Neural cell (in vitro differentiated cells): Measurements from ENCODE around the gene KRTAP22-2. TPM values are rescaled to one million over a fixed set of nuclear protein-coding genes. Genes with fewer than 3 reads are reported as not detected.

Source experiments
- H2AFZ ChIP-seq: fragments of 200-600, 300-800 bp; sonication (generic), shearing (Covaris generic); 2 replicates; pipeline ENCODE4 v1.6.0; 2014; ENCODE audit warnings: low read depth, mild to moderate bottlenecking, antibody characterized with exemption, low read length, moderate library complexity
- H3F3A ChIP-seq: fragments of 200-600 bp; shearing (Covaris generic); 2 replicates; pipeline ENCODE4 v1.6.1; 2016; ENCODE audit warnings: mild to moderate bottlenecking, moderate library complexity, mixed read lengths, antibody characterized with exemption, low read length; ENCODE audit not compliant: insufficient read depth, poor library complexity, severe bottlenecking
- H3K27ac ChIP-seq: fragments of 200-600, 300-800 bp; sonication (generic), shearing (Covaris generic); 2 replicates; pipeline ENCODE4 v1.5.1; 2014; ENCODE audit warnings: mild to moderate bottlenecking, low read length, moderate library complexity
- H3K27me3 ChIP-seq: fragments of 300-800, 200-600 bp; sonication (generic), shearing (Covaris generic); 2 replicates; pipeline ENCODE4 v1.6.0; 2014; ENCODE audit warnings: mild to moderate bottlenecking, low read depth, low read length, moderate library complexity; ENCODE audit not compliant: insufficient read depth
- H3K36me3 ChIP-seq: fragments of 300-800, 200-600 bp; sonication (generic), shearing (Covaris generic); 2 replicates; pipeline ENCODE4 v1.5.1; 2014; ENCODE audit warnings: mild to moderate bottlenecking, antibody characterized with exemption, low read length, moderate library complexity; ENCODE audit not compliant: insufficient read depth
- H3K4me2 ChIP-seq: fragments of 300-800, 200-600 bp; sonication (generic), shearing (Covaris generic); 2 replicates; pipeline ENCODE4 v1.6.0; 2014; ENCODE audit warnings: mild to moderate bottlenecking, low read length
- H3K4me3 ChIP-seq: fragments of 300-800, 200-600 bp; sonication (generic), shearing (Covaris generic); 2 replicates; pipeline ENCODE4 v1.5.1; 2014; ENCODE audit warnings: mild to moderate bottlenecking, low read length, moderate library complexity
- H3K79me2 ChIP-seq: fragments of 200-600 bp; shearing (Covaris generic); replicated peaks from 2 replicates; pipeline ENCODE4 v1.6.0; 2014; ENCODE audit warnings: mild to moderate bottlenecking, low read length, moderate library complexity; ENCODE audit not compliant: insufficient read depth
- H3K9ac ChIP-seq: fragments of 300-800, 200-600 bp; sonication (generic), shearing (Covaris generic); 2 replicates; pipeline ENCODE4 v1.6.1; 2016; ENCODE audit warnings: mild to moderate bottlenecking, low read length, mixed read lengths
- H3K9me2 ChIP-seq: fragments of 200-600 bp; shearing (Covaris generic); 2 replicates; pipeline ENCODE4 v1.6.1; 2016; ENCODE audit warnings: mild to moderate bottlenecking, low read length, mixed read lengths; ENCODE audit not compliant: insufficient read depth
- H3K9me3 ChIP-seq: fragments of 200-600, 300-800 bp; sonication (generic), shearing (Covaris generic); 2 replicates; pipeline ENCODE4 v1.6.1; 2016; ENCODE audit warnings: mild to moderate bottlenecking, mixed run types, low read length, moderate library complexity, mixed read lengths
- H4K20me1 ChIP-seq: fragments of 200-600 bp; shearing (Covaris generic); 2 replicates; pipeline ENCODE4 v1.6.1; 2016; ENCODE audit warnings: mild to moderate bottlenecking, mixed run types; ENCODE audit not compliant: insufficient read depth
- CTCF ChIP-seq: fragments of 450-650 bp; IDR thresholded peaks from 2 replicates; pipeline ENCODE4 v1.5.1; 2014; ENCODE audit warnings: antibody characterized with exemption, mild to moderate bottlenecking, moderate library complexity; ENCODE audit not compliant: poor library complexity, severe bottlenecking
- EP300 ChIP-seq: fragments of 450-650 bp; conservative IDR thresholded peaks from 2 replicates; pipeline ENCODE4 v1.6.1; 2014; ENCODE audit warnings: antibody characterized with exemption, mild to moderate bottlenecking, moderate library complexity; ENCODE audit not compliant: poor library complexity, severe bottlenecking
- EZH2 ChIP-seq: fragments of 200-600, 300-800 bp; shearing (Covaris generic), sonication (generic); IDR thresholded peaks from 2 replicates; pipeline ENCODE4 v1.6.1; 2014; ENCODE audit warnings: antibody characterized with exemption, low read length, borderline replicate concordance, mild to moderate bottlenecking; ENCODE audit not compliant: insufficient read depth, poor library complexity, severe bottlenecking
- MXI1 ChIP-seq: fragments of 450-650 bp; conservative IDR thresholded peaks from 2 replicates; pipeline ENCODE4 v1.6.1; 2014; ENCODE audit warnings: antibody characterized with exemption, mild to moderate bottlenecking; ENCODE audit not compliant: poor library complexity, severe bottlenecking
- POLR2AphosphoS5 ChIP-seq: IDR thresholded peaks from 2 replicates; pipeline ENCODE4 v1.6.1; 2012
- RAD21 ChIP-seq: fragments of 450-650 bp; conservative IDR thresholded peaks from 2 replicates; pipeline ENCODE4 v1.6.1; 2014; ENCODE audit warnings: antibody characterized with exemption, mild to moderate bottlenecking, moderate library complexity
- REST ChIP-seq: IDR thresholded peaks from 2 replicates; pipeline ENCODE4 v1.6.1; 2012; ENCODE audit warnings: borderline replicate concordance
- SMC3 ChIP-seq: fragments of 450-650 bp; conservative IDR thresholded peaks from 2 replicates; pipeline ENCODE4 v1.6.1; 2014; ENCODE audit warnings: antibody characterized with exemption, mild to moderate bottlenecking, moderate library complexity; ENCODE audit not compliant: poor library complexity
- TAF1 ChIP-seq: IDR thresholded peaks from 2 replicates; pipeline ENCODE4 v1.6.1; 2012; ENCODE audit warnings: low read depth
- polyA plus RNA-seq: library from polyadenylated mRNA; depleted of rRNA; stranded (reverse); fragments of >200 nt; gene quantifications from 2 replicates; pipeline ENCODE4 v1.2.3, GENCODE V29; 2014

KRTAP22-2 gene
- polyA plus RNA-seq, 1 donor from 2014 or later, result not detected

- TF ChIP-seq CTCF (no peak), SMC3 (no peak), REST (no peak), RAD21 (no peak), EP300 (no peak), EZH2 (no peak)
- Histone ChIP-seq H3F3A (no peaks in the 10 kb centered on the region), H3K4me2 (no peak overlapping the region), H2AFZ (no peak overlapping the region), H3K27ac (no peak overlapping the region), H3K4me3 (no peak overlapping the region), H3K9me2 (no peaks in the 10 kb centered on the region), H3K9ac (no peak overlapping the region), H3K36me3 (no peaks in the 10 kb centered on the region), H3K9me3 (no peaks in the 10 kb centered on the region), H4K20me1 (no peaks in the 10 kb centered on the region), H3K79me2 (no peaks in the 10 kb centered on the region), H3K27me3 (no peaks in the 10 kb centered on the region)
Measured at GRCh38 chr21:30605968-30606367, 15.8 kb upstream of the KRTAP22-2 start.

- Histone ChIP-seq H2AFZ (no peak within 1 kb of the TSS), H3K79me2 (no peaks in the 10 kb centered on the region), H3K27ac (no peak within 1 kb of the TSS), H3K9ac (no peak within 1 kb of the TSS), H4K20me1 (no peaks in the 10 kb centered on the region), H3K27me3 (no peaks in the 10 kb centered on the region), H3K4me3 (no peak within 1 kb of the TSS), H3F3A (no peaks in the 10 kb centered on the region), H3K9me2 (no peaks in the 10 kb centered on the region), H3K9me3 (no peaks in the 10 kb centered on the region), H3K4me2 (no peak within 1 kb of the TSS), H3K36me3 (no peaks in the 10 kb centered on the region)
- TF ChIP-seq CTCF, result no peak
- TF ChIP-seq POLR2AphosphoS5, result no peak
- TF ChIP-seq EP300, result no peak
- TF ChIP-seq EZH2, result no peak
- no peak for TF ChIP-seq RAD21
- TF ChIP-seq REST, result no peak
- no peak for TF ChIP-seq SMC3
- TF ChIP-seq MXI1, result no peak
- no peak for TF ChIP-seq TAF1
Measured at GRCh38 chr21:30600787-30601186, 10.6 kb upstream of the KRTAP22-2 start, which contains the start of gene KRTAP22-1. Gene KRTAP22-1, plus strand, starts transcription at chr21:30601087.
